H9 (cell line): ENCODE measurements around the gene SDHAF3. TPM values are rescaled to one million over a fixed set of nuclear protein-coding genes. Genes with fewer than 3 reads are reported as not detected.

Experiments
- DNase-seq: peaks from one replicate; pipeline ENCODE4 v3.0.0-alpha.2; 2017
- H2AFZ ChIP-seq: one replicate; pipeline ENCODE4 v1.6.1; 2013; ENCODE audit warnings: mild to moderate bottlenecking, low read length, control low read depth, moderate library complexity
- H2AK5ac ChIP-seq: 2 replicates; pipeline ENCODE4 v1.6.1; 2013; ENCODE audit warnings: low read length, control low read depth, mixed read lengths; ENCODE audit not compliant: insufficient read length
- H2BK120ac ChIP-seq: one replicate; pipeline ENCODE4 v1.6.1; 2013; ENCODE audit warnings: low read depth, mild to moderate bottlenecking, low read length, control low read depth, inconsistent platforms; ENCODE audit not compliant: poor library complexity, severe bottlenecking
- H2BK12ac ChIP-seq: 2 replicates; pipeline ENCODE4 v1.6.1; 2013; ENCODE audit warnings: low read length, control low read depth, mixed read lengths, low read depth; ENCODE audit not compliant: insufficient read length
- H2BK15ac ChIP-seq: 2 replicates; pipeline ENCODE4 v1.6.1; 2013; ENCODE audit warnings: low read depth, low read length, control low read depth
- H2BK20ac ChIP-seq: one replicate; pipeline ENCODE4 v1.6.1; 2013; ENCODE audit warnings: low read depth, mild to moderate bottlenecking, low read length, control low read depth, inconsistent platforms; ENCODE audit not compliant: poor library complexity, severe bottlenecking
- H2BK5ac ChIP-seq: 2 replicates; pipeline ENCODE4 v1.6.1; 2013; ENCODE audit warnings: low read length, control low read depth, mixed read lengths; ENCODE audit not compliant: insufficient read length
- H3K14ac ChIP-seq: 2 replicates; pipeline ENCODE4 v1.6.1; 2013; ENCODE audit warnings: low read length, control low read depth; ENCODE audit not compliant: insufficient read depth
- H3K18ac ChIP-seq: 2 replicates; pipeline ENCODE4 v1.6.1; 2013; ENCODE audit warnings: low read depth, mild to moderate bottlenecking, mixed read lengths, low read length, control low read depth; ENCODE audit not compliant: insufficient read length
- H3K23ac ChIP-seq: 2 replicates; pipeline ENCODE4 v1.6.1; 2013; ENCODE audit warnings: low read length, control low read depth, mixed read lengths, low read depth; ENCODE audit not compliant: insufficient read length
- H3K23me2 ChIP-seq: 2 replicates; pipeline ENCODE4 v1.6.1; 2013; ENCODE audit warnings: low read depth, mild to moderate bottlenecking, mixed read lengths, low read length, control low read depth; ENCODE audit not compliant: insufficient read length, poor library complexity, severe bottlenecking
- H3K27ac ChIP-seq: 2 replicates; pipeline ENCODE4 v1.5.1; 2013; ENCODE audit warnings: low read length, control low read depth, mixed read lengths, low read depth; ENCODE audit not compliant: insufficient read length
- H3K27me3 ChIP-seq: 2 replicates; pipeline ENCODE4 v1.6.1; 2013; ENCODE audit warnings: low read length, control low read depth, inconsistent platforms; ENCODE audit not compliant: insufficient read depth
- H3K4ac ChIP-seq: 2 replicates; pipeline ENCODE4 v1.6.1; 2013; ENCODE audit warnings: low read depth, mild to moderate bottlenecking, control low read depth, inconsistent platforms, low read length, moderate library complexity
- H3K4me1 ChIP-seq: 2 replicates; pipeline ENCODE4 v1.6.1; 2013; ENCODE audit warnings: low read length, control low read depth, inconsistent platforms; ENCODE audit not compliant: insufficient read depth
- H3K4me2 ChIP-seq: 2 replicates; pipeline ENCODE4 v1.6.1; 2013; ENCODE audit warnings: low read length, control low read depth, mixed read lengths; ENCODE audit not compliant: insufficient read length, insufficient read depth
- H3K56ac ChIP-seq: 2 replicates; pipeline ENCODE4 v1.6.1; 2013; ENCODE audit warnings: low read depth, mild to moderate bottlenecking, mixed read lengths, low read length, control low read depth; ENCODE audit not compliant: insufficient read length
- H3K79me1 ChIP-seq: 2 replicates; pipeline ENCODE4 v1.6.1; 2013; ENCODE audit warnings: low read depth, mild to moderate bottlenecking, moderate library complexity, low read length, control low read depth, inconsistent platforms; ENCODE audit not compliant: insufficient read depth, poor library complexity, severe bottlenecking
- H3K79me2 ChIP-seq: 2 replicates; pipeline ENCODE4 v1.6.1; 2013; ENCODE audit warnings: low read length, control low read depth, inconsistent platforms; ENCODE audit not compliant: insufficient read depth
- H3K9ac ChIP-seq: 2 replicates; pipeline ENCODE4 v1.6.1; 2013; ENCODE audit warnings: low read length, control low read depth, mixed read lengths; ENCODE audit not compliant: insufficient read length; ENCODE audit errors: extremely low read depth
- H3K9me3 ChIP-seq: one replicate; pipeline ENCODE4 v1.6.1; 2013; ENCODE audit warnings: low read depth, low read length, inconsistent platforms; ENCODE audit not compliant: control insufficient read depth
- H3T11ph ChIP-seq: one replicate; pipeline ENCODE4 v1.6.1; 2013; ENCODE audit warnings: mild to moderate bottlenecking, low read length, control low read depth, inconsistent platforms
- H4K20me1 ChIP-seq: one replicate; pipeline ENCODE4 v1.6.1; 2013; ENCODE audit not compliant: control insufficient read depth, insufficient read length, insufficient read depth
- H4K5ac ChIP-seq: 2 replicates; pipeline ENCODE4 v1.6.1; 2013; ENCODE audit warnings: low read depth, mild to moderate bottlenecking, mixed read lengths, low read length, control low read depth; ENCODE audit not compliant: insufficient read length
- H4K8ac ChIP-seq: replicated peaks from 2 replicates; pipeline ENCODE4 v1.6.1; 2013; ENCODE audit warnings: low read length, control low read depth, mixed read lengths, low read depth; ENCODE audit not compliant: insufficient read length
- H4K91ac ChIP-seq: 2 replicates; pipeline ENCODE4 v1.6.1; 2013; ENCODE audit warnings: low read depth, mild to moderate bottlenecking, moderate library complexity, mixed read lengths, low read length, control low read depth; ENCODE audit not compliant: insufficient read length
- H3K27ac Mint-ChIP-seq, 3 experiments: 2 replicates in 2 of 3; 3 replicates in 1 of 3; pipeline ENCODE4 v1.8.0; 2020 to 2021; ENCODE audit warnings: mixed read lengths in 3 of 3, mild to moderate bottlenecking in 1 of 3, moderate library complexity in 1 of 3
- H3K27me3 Mint-ChIP-seq: 2 replicates; pipeline ENCODE4 v1.8.0; 2021; ENCODE audit warnings: low read depth, mild to moderate bottlenecking, moderate library complexity, mixed read lengths
- H3K36me3 Mint-ChIP-seq, 3 experiments: 2 replicates in 2 of 3; 3 replicates in 1 of 3; pipeline ENCODE4 v1.8.0; 2020 to 2021; ENCODE audit warnings: low read depth in 3 of 3, mixed read lengths in 3 of 3; ENCODE audit not compliant: insufficient read depth in 1 of 3
- H3K4me1 Mint-ChIP-seq, 2 experiments: 2 replicates each; pipeline ENCODE4 v1.8.0; 2020; ENCODE audit warnings: mixed read lengths in 2 of 2
- H3K4me3 Mint-ChIP-seq, 2 experiments: 2 replicates in 1 of 2; 3 replicates in 1 of 2; pipeline ENCODE4 v1.8.0; 2020 to 2021; ENCODE audit warnings: mild to moderate bottlenecking in 2 of 2, mixed read lengths in 2 of 2, moderate library complexity in 1 of 2
- H3K9me3 Mint-ChIP-seq, 2 experiments: 2 replicates in 1 of 2; 3 replicates in 1 of 2; pipeline ENCODE4 v1.8.0; 2020; ENCODE audit warnings: mild to moderate bottlenecking in 2 of 2, mixed read lengths in 2 of 2, moderate library complexity in 1 of 2
- WGBS: extraction: QIAGEN DNeasy Blood & Tissue Kit; methylation state at CpG from one replicate; pipeline ENCODE4 v1.1.7; 2013; ENCODE audit warnings: missing lambda C conversion rate, low lambda C conversion rate, mixed read lengths; ENCODE audit not compliant: insufficient read length; ENCODE audit errors: extremely low coverage; 5-methylcytosine and 5-hydroxymethylcytosine counted together
- total RNA-seq: library from RNA; stranded (reverse); gene quantifications from 2 replicates; pipeline ENCODE4 v1.2.1, GENCODE V29; 2021
- TF ChIP-seq, protein P1 (sequence below): fragments of 200-600 bp; sonication (generic); conservative IDR thresholded peaks from 3 replicates; pipeline ENCODE4 v1.8.0; 2021; ENCODE audit warnings: antibody characterized with exemption, mild to moderate bottlenecking

The SDHAF3 gene
- total RNA-seq, 1 experiment from 2014 or later = 14.1 TPM

GRCh38 chr7:97203957-97204356 is 86.5 kb downstream of the SDHAF3 start:
- H4K20me1 ChIP-seq = no peaks in the 10 kb centered on the region
- TF ChIP-seq, protein P1, sequence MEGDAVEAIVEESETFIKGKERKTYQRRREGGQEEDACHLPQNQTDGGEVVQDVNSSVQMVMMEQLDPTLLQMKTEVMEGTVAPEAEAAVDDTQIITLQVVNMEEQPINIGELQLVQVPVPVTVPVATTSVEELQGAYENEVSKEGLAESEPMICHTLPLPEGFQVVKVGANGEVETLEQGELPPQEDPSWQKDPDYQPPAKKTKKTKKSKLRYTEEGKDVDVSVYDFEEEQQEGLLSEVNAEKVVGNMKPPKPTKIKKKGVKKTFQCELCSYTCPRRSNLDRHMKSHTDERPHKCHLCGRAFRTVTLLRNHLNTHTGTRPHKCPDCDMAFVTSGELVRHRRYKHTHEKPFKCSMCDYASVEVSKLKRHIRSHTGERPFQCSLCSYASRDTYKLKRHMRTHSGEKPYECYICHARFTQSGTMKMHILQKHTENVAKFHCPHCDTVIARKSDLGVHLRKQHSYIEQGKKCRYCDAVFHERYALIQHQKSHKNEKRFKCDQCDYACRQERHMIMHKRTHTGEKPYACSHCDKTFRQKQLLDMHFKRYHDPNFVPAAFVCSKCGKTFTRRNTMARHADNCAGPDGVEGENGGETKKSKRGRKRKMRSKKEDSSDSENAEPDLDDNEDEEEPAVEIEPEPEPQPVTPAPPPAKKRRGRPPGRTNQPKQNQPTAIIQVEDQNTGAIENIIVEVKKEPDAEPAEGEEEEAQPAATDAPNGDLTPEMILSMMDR = no peak
- H3T11ph ChIP-seq = no peak overlapping the region
- no peak overlapping the region for H3K56ac ChIP-seq
- H3K27ac ChIP-seq = no peak overlapping the region
- no peaks in the 10 kb centered on the region for H3K36me3 Mint-ChIP-seq
- H3K9ac ChIP-seq = no peak overlapping the region
- H3K23ac ChIP-seq = no peak overlapping the region
- no peak overlapping the region for H2AK5ac ChIP-seq
- H4K91ac ChIP-seq = no peak overlapping the region
- no CpG with 5 or more reads among the region's 2 CpGs for WGBS
- no peak overlapping the region for H2BK120ac ChIP-seq
- H3K4me3 Mint-ChIP-seq = no peak overlapping the region
- no peak overlapping the region for H2BK15ac ChIP-seq
- H4K5ac ChIP-seq = no peak overlapping the region
- no peaks in the 10 kb centered on the region for H3K27me3 Mint-ChIP-seq
- H2BK20ac ChIP-seq = no peak overlapping the region
- H3K27me3 ChIP-seq = no peaks in the 10 kb centered on the region
- H3K18ac ChIP-seq = no peak overlapping the region
- no peaks in the 10 kb centered on the region for H3K79me2 ChIP-seq
- H3K23me2 ChIP-seq = no peaks in the 10 kb centered on the region
- H3K9me3 Mint-ChIP-seq = peaks cover 0 to 4% of the 10 kb centered on the region in 2 experiments; a peak in 1 of 5 replicates
- H2AFZ ChIP-seq = no peak overlapping the region
- H3K4me1 Mint-ChIP-seq = no peaks in the 10 kb centered on the region
- H2BK5ac ChIP-seq = no peak overlapping the region
- no peak overlapping the region for H3K4me2 ChIP-seq
- no peak overlapping the region for H3K27ac Mint-ChIP-seq
- no peak overlapping the region for H3K4ac ChIP-seq
- no peaks in the 10 kb centered on the region for H3K4me1 ChIP-seq
- no peaks in the 10 kb centered on the region for H3K79me1 ChIP-seq
- no peak overlapping the region for H2BK12ac ChIP-seq
- DNase-seq = no peak
- H3K14ac ChIP-seq = no peak overlapping the region
- no peaks in the 10 kb centered on the region for H3K9me3 ChIP-seq
- no peak overlapping the region for H4K8ac ChIP-seq
